DOHH2 (cell line): ENCODE data around the gene TWIST2.

Experiments
- EZH2phosphoT487 ChIP-seq: fragments of 200-600 bp; sonication (generic); IDR thresholded peaks from 2 replicates; pipeline ENCODE4 v1.6.1; 2017; ENCODE audit warnings: borderline replicate concordance, mild to moderate bottlenecking, antibody characterized with exemption, low read length, moderate library complexity, mixed read lengths
- TF ChIP-seq, protein P1 (sequence below): fragments of 200-600 bp; sonication (generic); IDR thresholded peaks from one replicate; pipeline ENCODE4 v1.5.1; 2014; ENCODE audit warnings: antibody characterized with exemption, mild to moderate bottlenecking, low read depth, low read length; ENCODE audit not compliant: poor library complexity, severe bottlenecking

DNA sequence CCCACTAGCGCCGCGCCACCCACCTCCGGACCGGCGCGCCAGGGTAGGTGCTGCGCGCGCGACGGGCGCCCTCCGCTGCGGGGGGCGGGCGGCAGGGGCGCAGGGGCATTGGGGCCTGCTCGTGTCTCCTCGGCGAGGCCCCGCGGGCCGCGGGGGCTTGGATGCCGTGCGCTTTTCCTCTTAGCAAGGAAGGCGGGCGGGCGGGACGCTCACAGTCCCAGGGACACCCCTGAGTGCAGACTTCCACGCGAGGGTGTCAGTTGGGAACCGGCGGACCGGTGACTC is 748 bp downstream of the TWIST2 start:
- TF ChIP-seq, protein P1, sequence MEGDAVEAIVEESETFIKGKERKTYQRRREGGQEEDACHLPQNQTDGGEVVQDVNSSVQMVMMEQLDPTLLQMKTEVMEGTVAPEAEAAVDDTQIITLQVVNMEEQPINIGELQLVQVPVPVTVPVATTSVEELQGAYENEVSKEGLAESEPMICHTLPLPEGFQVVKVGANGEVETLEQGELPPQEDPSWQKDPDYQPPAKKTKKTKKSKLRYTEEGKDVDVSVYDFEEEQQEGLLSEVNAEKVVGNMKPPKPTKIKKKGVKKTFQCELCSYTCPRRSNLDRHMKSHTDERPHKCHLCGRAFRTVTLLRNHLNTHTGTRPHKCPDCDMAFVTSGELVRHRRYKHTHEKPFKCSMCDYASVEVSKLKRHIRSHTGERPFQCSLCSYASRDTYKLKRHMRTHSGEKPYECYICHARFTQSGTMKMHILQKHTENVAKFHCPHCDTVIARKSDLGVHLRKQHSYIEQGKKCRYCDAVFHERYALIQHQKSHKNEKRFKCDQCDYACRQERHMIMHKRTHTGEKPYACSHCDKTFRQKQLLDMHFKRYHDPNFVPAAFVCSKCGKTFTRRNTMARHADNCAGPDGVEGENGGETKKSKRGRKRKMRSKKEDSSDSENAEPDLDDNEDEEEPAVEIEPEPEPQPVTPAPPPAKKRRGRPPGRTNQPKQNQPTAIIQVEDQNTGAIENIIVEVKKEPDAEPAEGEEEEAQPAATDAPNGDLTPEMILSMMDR: no peak
- no peak for TF ChIP-seq EZH2phosphoT487
